ENCODE data around the gene MYO15B. TPM values are rescaled to one million over a fixed set of nuclear protein-coding genes. Genes with fewer than 3 reads are reported as not detected.

Gene MYO15B
- total RNA-seq, 4 donors from 2014 or later: 4.5 to 34.6 (median 14.3) TPM

- DNase-seq: no peak
- in situ Hi-C loops (cut with MboI; ENCODE audit: low sequenced_read_pairs in 4 of 4): no loop called here
- intact Hi-C loops (cut with DNase I; ENCODE audit: low total_unique reads): no loop called here
- Histone ChIP-seq H3K9me3 (no peaks in the 10 kb centered on the region), H3K4me1 (no peaks in the 10 kb centered on the region), H3K4me3 (no peak overlapping the region), H3K27me3 (no peaks in the 10 kb centered on the region), H3K27ac (no peak overlapping the region), H3K36me3 (no peaks in the 10 kb centered on the region)
- TF ChIP-seq CTCF (IDR thresholded peaks at IDR 0.05 in 4 of 5, conservative IDR thresholded peaks at IDR 0.05 in 1 of 5): no peak
- TF ChIP-seq POLR2A (IDR thresholded peaks at IDR 0.05): no peak
- no peak for ATAC-seq
Measured at GRCh38 chr17:75563063-75563758, 24.4 kb upstream of the MYO15B start.

- ATAC-seq (no peak), DNase-seq (no peak)
- in situ Hi-C loops (cut with MboI; ENCODE audit: low sequenced_read_pairs in 4 of 4) (no loop called here), intact Hi-C loops (cut with DNase I; ENCODE audit: low total_unique reads) (no loop called here)
- no peaks in the 10 kb centered on the region for H3K27me3 ChIP-seq
- H3K36me3 ChIP-seq: no peaks in the 10 kb centered on the region
- H3K9me3 ChIP-seq: no peaks in the 10 kb centered on the region
- no peak for TF ChIP-seq POLR2A (IDR thresholded peaks at IDR 0.05)
- TF ChIP-seq CTCF (IDR thresholded peaks at IDR 0.05 in 4 of 5, conservative IDR thresholded peaks at IDR 0.05 in 1 of 5): no peak
- no peaks in the 10 kb centered on the region for H3K4me1 ChIP-seq
- no peak overlapping the region for H3K4me3 ChIP-seq
- no peak overlapping the region for H3K27ac ChIP-seq
Measured at GRCh38 chr17:75564195-75564594, 23.4 kb upstream of the MYO15B start.

- H3K4me3 ChIP-seq: no peak overlapping the region
- in situ Hi-C loops (cut with MboI; ENCODE audit: low sequenced_read_pairs in 4 of 4) (no loop called here), intact Hi-C loops (cut with DNase I; ENCODE audit: low total_unique reads) (no loop called here)
- TF ChIP-seq CTCF (IDR thresholded peaks at IDR 0.05 in 4 of 5, conservative IDR thresholded peaks at IDR 0.05 in 1 of 5) (no peak), POLR2A (IDR thresholded peaks at IDR 0.05) (no peak)
- ATAC-seq: no peak
- no peaks in the 10 kb centered on the region for H3K4me1 ChIP-seq
- no peaks in the 10 kb centered on the region for H3K36me3 ChIP-seq
- no peak for DNase-seq
- no peak overlapping the region for H3K27ac ChIP-seq
- no peaks in the 10 kb centered on the region for H3K27me3 ChIP-seq
- H3K9me3 ChIP-seq: no peaks in the 10 kb centered on the region
Measured at GRCh38 chr17:75565066-75565465, 22.5 kb upstream of the MYO15B start.

GRCh38 chr17:75565618-75566017, 22.0 kb upstream of the MYO15B start:
- intact Hi-C loops (cut with DNase I; ENCODE audit: low total_unique reads): no loop called here
- no peak for TF ChIP-seq CTCF (IDR thresholded peaks at IDR 0.05 in 4 of 5, conservative IDR thresholded peaks at IDR 0.05 in 1 of 5)
- DNase-seq (no peak), ATAC-seq (no peak)
- Histone ChIP-seq H3K9me3 (no peaks in the 10 kb centered on the region), H3K27ac (no peak overlapping the region), H3K36me3 (no peaks in the 10 kb centered on the region), H3K27me3 (no peaks in the 10 kb centered on the region), H3K4me1 (no peaks in the 10 kb centered on the region), H3K4me3 (no peak overlapping the region)
- in situ Hi-C loops (cut with MboI; ENCODE audit: low sequenced_read_pairs in 4 of 4): no loop called here

GRCh38 chr17:75566416-75566815, 21.2 kb upstream of the MYO15B start:
- in situ Hi-C loops (cut with MboI; ENCODE audit: low sequenced_read_pairs in 4 of 4): no loop called here
- no peaks in the 10 kb centered on the region for H3K36me3 ChIP-seq

More at GRCh38 chr17:75566416-75566815, 21.2 kb upstream of the MYO15B start:
- H3K9me3 ChIP-seq: no peaks in the 10 kb centered on the region
- intact Hi-C loops (cut with DNase I; ENCODE audit: low total_unique reads): no loop called here
- no peak for DNase-seq
- TF ChIP-seq CTCF (IDR thresholded peaks at IDR 0.05 in 4 of 5, conservative IDR thresholded peaks at IDR 0.05 in 1 of 5) (no peak), POLR2A (IDR thresholded peaks at IDR 0.05) (no peak)
- H3K27ac ChIP-seq: no peak overlapping the region
- no peak overlapping the region for H3K4me3 ChIP-seq
- H3K4me1 ChIP-seq: no peaks in the 10 kb centered on the region
- no peaks in the 10 kb centered on the region for H3K27me3 ChIP-seq
- no peak for ATAC-seq
